UCSD-AML1 (cell line): ENCODE results near the gene HDAC4.

Experiments
- DNase-seq: peaks from one replicate; lab custom pipeline; 2025; ENCODE audit not compliant: unreplicated experiment; lab: John Stamatoyannopoulos, UW

HDAC4 gene

GRCh38 chr2:239078128-239078924, 322.5 kb downstream of the HDAC4 start:
- DNase-seq, result no peak

DNA sequence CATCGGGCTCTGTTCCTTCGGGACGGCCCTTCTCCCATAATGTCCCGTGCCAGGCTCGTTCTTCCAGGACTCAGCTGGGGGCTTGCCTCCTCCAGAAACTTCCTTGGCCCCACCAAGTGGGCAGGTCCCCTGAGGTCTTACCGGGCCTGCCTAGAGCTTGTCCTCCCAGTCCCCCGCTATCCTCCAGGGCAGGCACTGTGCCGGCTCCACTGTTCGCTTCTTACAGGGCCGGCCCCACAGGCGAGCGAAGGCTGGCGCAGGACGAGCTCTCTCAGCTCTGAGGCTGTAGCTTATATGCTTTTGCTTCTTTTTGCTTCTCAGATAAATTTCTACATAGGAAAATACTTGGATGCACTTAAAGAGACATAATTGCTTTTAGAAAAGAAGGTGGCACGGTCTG, 323.6 kb downstream of the HDAC4 start:
- no peak for DNase-seq

GRCh38 chr2:239075918-239076758, 324.7 kb downstream of the HDAC4 start:
- DNase-seq, result no peak

DNA sequence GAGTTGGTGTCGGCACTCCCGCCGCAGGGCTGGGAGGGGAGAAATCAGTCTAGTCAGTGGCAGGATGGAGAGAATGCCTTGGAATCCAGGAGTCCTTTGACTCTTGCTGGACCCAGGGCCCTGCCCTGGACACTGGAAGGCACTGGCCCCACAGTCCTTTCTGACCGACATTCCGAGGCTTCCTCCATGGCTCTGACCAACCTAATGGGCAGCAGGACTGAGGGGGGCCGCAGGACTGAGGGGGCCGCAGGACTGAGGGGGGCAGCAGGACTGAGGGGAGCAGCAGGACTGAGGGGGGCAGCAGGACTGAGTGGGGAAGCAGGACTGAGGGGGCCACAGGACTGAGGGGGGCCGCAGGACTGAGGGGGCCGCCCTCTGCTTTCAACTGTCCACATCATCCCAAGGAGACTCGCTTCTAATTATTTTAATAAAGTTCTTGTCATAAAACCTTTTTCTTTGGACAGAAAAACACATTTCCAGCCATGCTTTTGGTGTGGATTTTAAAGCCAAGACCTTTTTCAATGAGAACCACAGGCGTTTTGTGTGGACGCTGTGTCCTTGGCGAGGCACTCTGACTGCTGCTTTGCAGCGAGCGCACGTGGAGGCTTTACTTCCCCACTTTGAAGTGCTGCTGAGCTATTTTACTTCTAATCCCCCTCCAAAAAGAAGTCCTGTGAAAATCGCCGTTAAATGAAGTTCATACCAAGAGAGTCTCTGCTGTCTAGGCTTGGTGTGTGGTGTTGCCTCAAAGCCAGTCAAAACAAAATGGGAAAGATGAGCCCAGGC, 326.9 kb downstream of the HDAC4 start:
- DNase-seq, result no peak

- DNase-seq, result no peak
Observed at GRCh38 chr2:239073270-239073669, 327.6 kb downstream of the HDAC4 start.

GRCh38 chr2:239072786-239073185, 328.0 kb downstream of the HDAC4 start:
- no peak for DNase-seq

- DNase-seq, result no peak
Observed at GRCh38 chr2:239070466-239070865, 330.4 kb downstream of the HDAC4 start.

GRCh38 chr2:239069362-239070333, 331.2 kb downstream of the HDAC4 start:
- DNase-seq, result peak; percentile 35

- DNase-seq, result no peak
Observed at GRCh38 chr2:239068411-239068810, 332.4 kb downstream of the HDAC4 start.

- peak; percentile 42 for DNase-seq
Observed at GRCh38 chr2:239067196-239067865, 333.5 kb downstream of the HDAC4 start.

DNA sequence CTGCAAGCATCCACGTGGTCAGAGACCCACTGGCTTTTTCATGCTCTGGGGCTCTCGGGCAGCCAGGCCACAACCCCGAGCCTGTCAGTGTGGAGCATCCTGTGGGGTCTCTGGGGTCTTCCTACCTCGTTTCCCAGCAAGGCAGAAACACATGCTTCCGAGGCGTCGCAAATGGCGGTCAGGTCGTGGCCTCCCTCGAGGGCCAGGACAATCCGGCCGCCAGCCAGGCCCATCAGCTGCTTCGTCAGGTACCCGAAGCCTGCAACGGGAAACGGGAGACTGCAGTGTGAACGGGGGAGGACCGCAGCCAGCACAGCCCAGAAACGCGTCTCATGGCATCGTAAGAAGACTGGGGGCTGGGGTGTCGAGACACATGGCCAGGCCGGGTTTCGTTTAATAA, 334.2 kb downstream of the HDAC4 start:
- DNase-seq, result no peak

GRCh38 chr2:239065962-239066361, 334.9 kb downstream of the HDAC4 start:
- no peak for DNase-seq

DNA sequence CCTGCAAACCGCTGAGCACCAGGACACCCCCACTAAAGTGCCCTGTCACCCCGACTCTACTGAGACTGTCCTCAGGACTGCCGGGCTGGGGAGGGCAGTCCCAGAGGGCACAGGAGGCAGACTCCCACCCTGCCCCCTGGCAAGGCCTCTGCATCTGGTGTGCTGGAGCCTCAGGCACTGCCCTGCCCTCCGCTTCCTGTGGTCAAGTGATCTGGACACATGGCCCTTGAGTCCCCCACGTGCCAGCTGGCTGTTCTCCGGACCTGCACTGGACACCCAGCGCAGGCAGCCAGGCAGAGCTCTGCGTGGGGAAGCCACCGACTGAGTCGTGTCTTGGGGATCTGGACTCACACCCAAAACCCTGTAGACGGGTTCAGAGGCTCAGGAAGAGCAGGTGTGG, 335.3 kb downstream of the HDAC4 start:
- no peak for DNase-seq

GRCh38 chr2:239064891-239065290, 335.9 kb downstream of the HDAC4 start:
- DNase-seq, result no peak

- DNase-seq, result no peak
Observed at GRCh38 chr2:239064253-239064652, 336.6 kb downstream of the HDAC4 start.

GRCh38 chr2:239062743-239063142, 338.1 kb downstream of the HDAC4 start:
- no peak for DNase-seq

DNA sequence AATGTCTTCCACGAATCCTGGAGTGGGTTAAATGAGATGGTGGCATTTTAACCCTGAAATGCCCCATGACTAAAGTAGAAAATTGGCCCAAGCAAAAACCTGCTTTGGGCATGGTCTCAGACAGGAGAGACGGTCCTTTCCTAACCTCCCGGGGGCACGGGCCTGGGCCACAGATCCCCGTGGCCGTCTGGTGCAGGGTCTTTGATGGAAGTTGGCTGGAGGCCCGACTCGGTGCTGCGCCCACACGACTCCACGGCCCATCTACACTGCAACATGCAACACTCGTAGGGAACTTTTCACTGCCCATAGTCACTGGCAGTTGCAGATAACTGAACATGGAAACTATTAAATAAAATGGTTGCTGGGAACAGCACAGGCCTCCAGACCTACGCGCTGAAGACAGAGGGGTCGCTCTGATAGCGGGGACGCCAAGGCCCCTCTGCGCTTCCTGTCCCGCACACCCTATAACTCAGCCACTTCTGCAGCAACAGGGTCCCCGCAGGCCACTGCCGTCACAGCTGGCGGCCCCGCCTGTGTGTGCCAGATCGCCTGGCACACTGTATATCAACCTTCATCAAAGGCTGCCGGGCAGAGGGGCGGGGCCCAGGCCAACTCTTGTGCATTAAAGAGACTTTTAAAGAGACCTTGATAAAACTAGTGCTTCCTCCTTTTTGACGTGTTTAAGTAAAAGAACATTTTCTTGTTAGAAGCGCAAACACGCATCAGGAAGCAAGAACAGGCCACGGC, 338.8 kb downstream of the HDAC4 start:
- peak; percentile 20 for DNase-seq

GRCh38 chr2:239061121-239061666, 339.6 kb downstream of the HDAC4 start:
- DNase-seq, result no peak

DNA sequence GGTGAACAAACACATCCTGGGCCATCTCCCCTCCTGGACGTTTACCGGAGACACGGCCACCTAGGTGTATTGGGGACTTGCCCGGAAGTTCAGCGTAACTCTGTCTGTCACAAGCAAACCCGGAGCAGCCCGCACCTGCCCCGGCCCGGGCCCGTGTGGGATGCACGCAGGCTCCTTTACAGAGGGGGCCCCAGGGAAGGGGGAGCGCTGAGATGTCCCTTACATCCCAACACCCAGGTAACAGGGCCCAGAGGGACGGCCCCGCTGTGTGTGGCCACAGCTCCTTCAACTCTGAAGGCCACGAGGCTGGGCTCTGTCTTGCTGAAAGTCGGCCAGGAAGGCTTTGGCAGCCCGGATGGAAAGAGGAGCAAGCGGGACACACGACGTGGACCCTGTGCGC, 340.1 kb downstream of the HDAC4 start:
- DNase-seq, result no peak
